Testis (tissue), 3 donors: ENCODE data around the gene ABCG1. TPM values are rescaled to one million over a fixed set of nuclear protein-coding genes. Genes with fewer than 3 reads are reported as not detected.

Source experiments
- DNase-seq: peaks from one replicate; pipeline ENCODE4 v3.0.0-alpha.2; 2019
- H3K27ac ChIP-seq, 2 donors: fragments of 200-600 bp; sonication (generic); one replicate each; pipeline ENCODE4 v1.5.1; 2019
- H3K27me3 ChIP-seq: fragments of 200-600 bp; sonication (generic); one replicate; pipeline ENCODE4 v1.5.1; 2019
- H3K36me3 ChIP-seq: fragments of 200-600 bp; sonication (generic); one replicate; pipeline ENCODE4 v1.5.1; 2017; ENCODE audit warnings: low read depth; ENCODE audit errors: missing control alignments
- H3K4me1 ChIP-seq: fragments of 200-600 bp; sonication (generic); one replicate; pipeline ENCODE4 v1.5.1; 2019
- H3K4me3 ChIP-seq, 2 donors: fragments of 200-600 bp; sonication (generic); one replicate each; pipeline ENCODE4 v1.5.1; 2017 to 2019
- H3K9me3 ChIP-seq: fragments of 200-600 bp; sonication (generic); one replicate; pipeline ENCODE4 v1.5.1; 2017
- POLR2A ChIP-seq: fragments of 450-650 bp; IDR thresholded peaks from one replicate; pipeline ENCODE4 v1.6.1; 2017; ENCODE audit warnings: antibody characterized with exemption, mild to moderate bottlenecking, moderate library complexity
- WGBS, 2 donors: methylation state at CpG; one replicate each; pipeline ENCODE4 v1.1.5; 2018; 5-methylcytosine and 5-hydroxymethylcytosine counted together
- intact Hi-C: fragments of 100-400 bp; cut with DNase I; formaldehyde crosslinking; loops from one replicate; pipeline ENCODE4 v1.15.1; 2023; ENCODE audit warnings: low total_unique reads
- polyA plus RNA-seq: library from polyadenylated mRNA; stranded (reverse); fragments of 350-450 nt; fragmentation: Illumina TruSeq; extraction: RNeasy Lipid Tissue Mini Kit (QIAGEN cat#74804); gene quantifications from one replicate; pipeline ENCODE4 v1.2.3, GENCODE V29; 2014; ENCODE audit warnings: low read depth, low replicate concordance; ENCODE audit not compliant: insufficient read depth
- total RNA-seq, 2 donors: library from RNA; depleted of rRNA; stranded (reverse); fragments of >200 nt; gene quantifications; one replicate each; pipeline ENCODE4 v1.2.3, GENCODE V29; 2016
- TF ChIP-seq, protein P1 (sequence below), 3 experiments: fragments of 450-650 bp in 2 of 3; fragments of 200-600 bp in 1 of 3; sonication (generic) in 1 of 3; IDR thresholded peaks; one replicate each; pipeline ENCODE4 v1.5.1; 2016 to 2019; ENCODE audit warnings: antibody characterized with exemption in 3 of 3, mild to moderate bottlenecking in 2 of 3, moderate library complexity in 1 of 3

The ABCG1 gene
- total and polyA plus RNA-seq, 3 donors from 2014 or later = 4.6 to 5.9 (median 5.1) TPM

DNA sequence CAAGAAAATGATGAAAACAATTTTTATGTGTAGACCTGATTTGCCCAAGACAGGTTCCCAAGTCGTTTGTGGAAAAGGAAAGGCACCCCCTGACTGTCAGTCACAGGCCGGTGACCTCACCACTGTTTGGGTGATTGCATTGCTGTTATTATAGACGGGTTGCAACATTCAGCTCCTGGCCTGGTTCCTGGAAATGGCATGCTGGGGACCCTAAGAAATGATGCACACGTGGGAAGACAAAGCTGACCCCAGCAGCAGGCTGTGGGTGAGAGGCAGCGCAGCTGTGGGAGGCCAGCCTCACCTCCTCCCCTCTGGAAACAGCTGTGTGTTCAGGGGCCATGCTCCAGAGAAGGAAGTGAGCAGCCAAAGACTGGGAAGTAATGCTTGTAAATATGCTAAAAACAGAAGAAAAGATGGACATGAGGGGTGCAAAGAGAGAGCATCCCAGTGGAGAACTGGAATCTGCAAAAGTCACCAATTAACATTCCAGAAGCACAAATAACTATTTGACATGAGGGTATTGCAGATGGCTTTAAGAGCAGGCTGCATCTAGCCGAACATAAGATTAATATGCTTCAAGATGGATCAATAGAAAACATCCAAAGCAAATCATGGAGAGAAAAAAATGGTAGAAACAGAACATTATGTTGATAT lies 23.4 kb upstream of the ABCG1 start:
- no peaks in the 10 kb centered on the region for H3K27me3 ChIP-seq
- peaks cover 8% of the 10 kb centered on the region for H3K4me1 ChIP-seq
- no peaks in the 10 kb centered on the region for H3K9me3 ChIP-seq
- H3K4me3 ChIP-seq = no peak overlapping the region
- DNase-seq = peak; percentile 31
- no peak overlapping the region for H3K27ac ChIP-seq
- intact Hi-C loops = no loop called here
- no peak for TF ChIP-seq POLR2A
- TF ChIP-seq, protein P1, sequence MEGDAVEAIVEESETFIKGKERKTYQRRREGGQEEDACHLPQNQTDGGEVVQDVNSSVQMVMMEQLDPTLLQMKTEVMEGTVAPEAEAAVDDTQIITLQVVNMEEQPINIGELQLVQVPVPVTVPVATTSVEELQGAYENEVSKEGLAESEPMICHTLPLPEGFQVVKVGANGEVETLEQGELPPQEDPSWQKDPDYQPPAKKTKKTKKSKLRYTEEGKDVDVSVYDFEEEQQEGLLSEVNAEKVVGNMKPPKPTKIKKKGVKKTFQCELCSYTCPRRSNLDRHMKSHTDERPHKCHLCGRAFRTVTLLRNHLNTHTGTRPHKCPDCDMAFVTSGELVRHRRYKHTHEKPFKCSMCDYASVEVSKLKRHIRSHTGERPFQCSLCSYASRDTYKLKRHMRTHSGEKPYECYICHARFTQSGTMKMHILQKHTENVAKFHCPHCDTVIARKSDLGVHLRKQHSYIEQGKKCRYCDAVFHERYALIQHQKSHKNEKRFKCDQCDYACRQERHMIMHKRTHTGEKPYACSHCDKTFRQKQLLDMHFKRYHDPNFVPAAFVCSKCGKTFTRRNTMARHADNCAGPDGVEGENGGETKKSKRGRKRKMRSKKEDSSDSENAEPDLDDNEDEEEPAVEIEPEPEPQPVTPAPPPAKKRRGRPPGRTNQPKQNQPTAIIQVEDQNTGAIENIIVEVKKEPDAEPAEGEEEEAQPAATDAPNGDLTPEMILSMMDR (IDR thresholded peaks at IDR 0.05) = no peak
- H3K36me3 ChIP-seq = no peaks in the 10 kb centered on the region
- WGBS, 2 donors = 70 to 72% methylated on average over 5 to 6 of the region's 6 CpGs

DNA sequence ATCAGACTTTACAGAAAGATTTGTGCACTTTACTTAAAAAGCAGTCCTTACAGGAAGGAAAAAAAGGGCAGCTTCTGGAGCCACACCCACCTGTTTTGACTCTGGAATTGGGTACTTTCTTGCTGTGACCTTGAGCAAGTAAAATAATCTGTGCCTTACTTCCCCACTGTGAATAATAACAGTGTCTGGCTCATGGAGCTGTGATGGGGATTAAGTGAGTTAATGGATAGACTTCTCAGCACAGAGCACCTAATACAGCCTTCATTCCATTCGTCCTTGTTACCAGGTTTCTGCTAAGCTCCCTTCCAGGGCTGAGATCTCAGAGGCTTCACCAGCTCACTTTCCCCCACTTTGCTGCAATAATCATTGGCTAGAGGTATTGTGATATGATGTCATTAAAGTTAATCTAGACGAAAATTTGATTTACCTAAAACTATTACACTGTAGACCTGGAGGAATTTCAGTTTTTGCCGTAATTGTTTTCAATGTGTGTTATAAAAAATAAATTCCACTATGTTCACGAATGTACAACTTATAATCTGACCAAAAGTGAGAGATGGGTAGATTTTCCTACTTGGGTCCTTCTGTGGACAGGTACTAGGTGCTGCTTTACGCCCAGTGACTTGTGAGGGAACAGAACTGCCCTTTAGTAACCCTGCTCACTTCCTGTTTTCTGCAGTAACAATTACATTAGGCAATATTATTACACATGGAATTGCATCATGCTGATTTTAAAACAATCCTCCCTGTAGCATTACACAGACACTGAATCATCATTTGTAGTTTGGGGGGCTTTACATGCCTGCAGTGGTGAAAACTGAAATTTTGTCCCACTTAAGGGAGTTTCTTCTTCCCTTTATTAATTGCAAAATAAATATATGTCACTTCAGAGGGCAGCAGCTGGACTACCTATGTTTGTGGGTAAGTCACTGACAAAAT lies 19.7 kb upstream of the ABCG1 start:
- Histone ChIP-seq H3K27me3 (no peaks in the 10 kb centered on the region), H3K36me3 (no peaks in the 10 kb centered on the region), H3K9me3 (no peaks in the 10 kb centered on the region), H3K4me3 (no peak overlapping the region), H3K27ac (no peak overlapping the region), H3K4me1 (peaks cover 8% of the 10 kb centered on the region)
- WGBS, 2 donors = 66 to 75% methylated on average over 5 of the region's 5 CpGs
- intact Hi-C loops = no loop called here
- peak; percentile 13 for DNase-seq
- no peak for TF ChIP-seq POLR2A
- TF ChIP-seq, protein P1 (IDR thresholded peaks at IDR 0.05) = no peak

DNA sequence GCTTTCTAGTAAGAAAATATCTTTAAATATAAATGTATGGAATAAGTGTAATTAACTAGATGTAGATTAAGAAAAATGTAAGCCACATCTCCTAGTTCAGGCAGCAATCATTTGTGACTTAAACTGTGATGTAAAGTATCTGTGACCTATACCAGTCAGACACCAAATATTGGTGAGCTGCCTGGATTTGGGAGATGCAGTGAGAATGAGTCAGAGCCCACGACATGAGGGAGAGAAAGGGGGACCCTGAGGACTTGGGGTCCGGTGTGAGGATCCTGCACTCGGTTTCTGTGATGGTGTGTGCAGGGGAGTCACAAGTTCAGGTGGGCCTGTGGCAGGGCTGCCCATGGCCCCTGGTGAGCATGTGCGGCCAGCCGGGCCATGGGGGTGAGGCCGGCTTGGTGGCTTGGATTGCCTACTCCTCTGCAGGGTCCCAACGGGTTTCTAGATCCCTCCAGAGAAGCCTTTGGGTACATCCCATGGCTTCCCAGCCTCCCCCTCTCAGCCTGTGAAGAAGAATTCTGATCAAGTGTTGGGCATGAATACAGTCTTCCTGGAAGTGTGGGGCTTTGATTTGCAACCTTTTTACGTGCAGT lies 19.0 kb upstream of the ABCG1 start:
- no peaks in the 10 kb centered on the region for H3K9me3 ChIP-seq
- 88 to 93% methylated on average over 8 of the region's 8 CpGs for WGBS, 2 donors
- no peaks in the 10 kb centered on the region for H3K27me3 ChIP-seq
- H3K4me3 ChIP-seq = no peak overlapping the region
- TF ChIP-seq, protein P1 (IDR thresholded peaks at IDR 0.05) = no peak
- TF ChIP-seq POLR2A = no peak
- intact Hi-C loops = no loop called here
- no peaks in the 10 kb centered on the region for H3K36me3 ChIP-seq
- DNase-seq = peak; percentile 1
- H3K27ac ChIP-seq = no peak overlapping the region
- H3K4me1 ChIP-seq = peaks cover 8% of the 10 kb centered on the region

DNA sequence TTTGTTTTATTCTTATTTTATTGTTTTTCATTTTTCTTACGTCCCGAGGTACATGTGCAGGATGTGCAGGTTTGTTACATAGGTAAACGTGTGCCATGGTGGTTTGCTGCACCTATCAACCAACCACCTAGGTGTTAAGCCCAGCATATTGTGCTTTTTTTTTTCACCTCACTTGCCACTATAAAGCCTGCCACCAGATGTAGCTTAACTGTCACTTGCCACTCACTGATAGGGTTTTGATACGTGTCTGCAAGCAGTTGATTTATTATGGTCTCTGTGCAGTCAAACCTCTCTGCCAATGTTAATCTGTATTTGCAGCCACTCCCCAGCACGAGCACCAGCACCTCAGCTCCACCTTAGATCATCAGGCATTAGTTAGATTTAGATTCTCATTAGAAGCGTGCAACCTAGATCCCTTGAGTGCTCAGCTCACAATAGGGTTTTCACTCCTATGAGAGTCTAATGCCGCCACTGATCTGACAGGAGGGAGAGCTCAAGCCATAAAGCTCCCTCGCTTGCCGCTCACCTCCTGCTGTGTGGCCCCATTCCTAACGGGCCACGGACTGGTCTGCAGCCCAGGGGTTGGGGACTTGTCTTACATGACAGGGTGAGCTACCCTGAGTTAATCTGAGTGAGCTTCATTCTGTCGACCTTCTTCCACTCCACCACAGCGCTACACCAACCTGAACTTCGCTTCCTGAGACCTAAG lies 17.9 kb upstream of the ABCG1 start:
- 82 to 89% methylated on average over 6 to 14 of the region's 14 CpGs for whole genome bisulfite sequencing, 2 donors
- Histone ChIP-seq H3K27ac (no peak overlapping the region), H3K9me3 (no peaks in the 10 kb centered on the region), H3K36me3 (no peaks in the 10 kb centered on the region), H3K4me1 (peaks cover 8% of the 10 kb centered on the region), H3K27me3 (no peaks in the 10 kb centered on the region), H3K4me3 (no peak overlapping the region)
- TF ChIP-seq, protein P1 (IDR thresholded peaks at IDR 0.05) = no peak
- TF ChIP-seq POLR2A = no peak
- intact Hi-C loops = no loop called here
- no peak for DNase-seq
